GM21515 (cell line): ENCODE measurements around the gene LRFN4.

Source experiments
- ATAC-seq: cut with Tn5 transposase; IDR thresholded peaks from one replicate; pipeline ENCODE4 v1.9.1; 2021; ENCODE audit not compliant: unreplicated experiment

Gene LRFN4

GRCh38 chr11:66870131-66870530 is 13.3 kb downstream of the LRFN4 start:
- ATAC-seq = no peak

- no peak for ATAC-seq
Observed at GRCh38 chr11:66870616-66871520, 14.0 kb downstream of the LRFN4 start.

GRCh38 chr11:66871521-66871901 is 14.6 kb downstream of the LRFN4 start:
- ATAC-seq = no peak

- ATAC-seq = no peak
Observed at GRCh38 chr11:66874232-66874631, 17.4 kb downstream of the LRFN4 start.

- ATAC-seq = no peak
Observed at GRCh38 chr11:66875378-66875777, 18.5 kb downstream of the LRFN4 start.

- no peak for ATAC-seq
Observed at GRCh38 chr11:66877588-66878385, 20.9 kb downstream of the LRFN4 start.

- no peak for ATAC-seq
Observed at GRCh38 chr11:66878474-66878873, 21.6 kb downstream of the LRFN4 start.

GRCh38 chr11:66879000-66879399 is 22.1 kb downstream of the LRFN4 start:
- no peak for ATAC-seq

- ATAC-seq = no peak
Observed at GRCh38 chr11:66879583-66879982, 22.7 kb downstream of the LRFN4 start.

GRCh38 chr11:66879999-66880398 is 23.1 kb downstream of the LRFN4 start:
- ATAC-seq = no peak

GRCh38 chr11:66880496-66881450 is 23.9 kb downstream of the LRFN4 start:
- no peak for ATAC-seq

- no peak for ATAC-seq
Observed at GRCh38 chr11:66881451-66881835, 24.6 kb downstream of the LRFN4 start.

- no peak for ATAC-seq
Observed at GRCh38 chr11:66881927-66882452, 25.1 kb downstream of the LRFN4 start.

- no peak for ATAC-seq
Observed at GRCh38 chr11:66882561-66883015, 25.7 kb downstream of the LRFN4 start.

- ATAC-seq = no peak
Observed at GRCh38 chr11:66883016-66883965, 26.4 kb downstream of the LRFN4 start.

- no peak for ATAC-seq
Observed at GRCh38 chr11:66884443-66884842, 27.6 kb downstream of the LRFN4 start.

- no peak for ATAC-seq
Observed at GRCh38 chr11:66885469-66885868, 28.6 kb downstream of the LRFN4 start.

GRCh38 chr11:66885950-66886440 is 29.1 kb downstream of the LRFN4 start:
- ATAC-seq = no peak

- no peak for ATAC-seq
Observed at GRCh38 chr11:66886671-66887221, 29.9 kb downstream of the LRFN4 start.
